Measurements from ENCODE around the gene NFAT5.

- no peak for TF ChIP-seq CTCF (IDR thresholded peaks at IDR 0.05)
- no peak for TF ChIP-seq POLR2A (IDR thresholded peaks at IDR 0.05)
Measured at GRCh38 chr16:69698404-69698803, 132.6 kb downstream of the NFAT5 start.
